ENCODE results near the gene AMDHD2.

DNA sequence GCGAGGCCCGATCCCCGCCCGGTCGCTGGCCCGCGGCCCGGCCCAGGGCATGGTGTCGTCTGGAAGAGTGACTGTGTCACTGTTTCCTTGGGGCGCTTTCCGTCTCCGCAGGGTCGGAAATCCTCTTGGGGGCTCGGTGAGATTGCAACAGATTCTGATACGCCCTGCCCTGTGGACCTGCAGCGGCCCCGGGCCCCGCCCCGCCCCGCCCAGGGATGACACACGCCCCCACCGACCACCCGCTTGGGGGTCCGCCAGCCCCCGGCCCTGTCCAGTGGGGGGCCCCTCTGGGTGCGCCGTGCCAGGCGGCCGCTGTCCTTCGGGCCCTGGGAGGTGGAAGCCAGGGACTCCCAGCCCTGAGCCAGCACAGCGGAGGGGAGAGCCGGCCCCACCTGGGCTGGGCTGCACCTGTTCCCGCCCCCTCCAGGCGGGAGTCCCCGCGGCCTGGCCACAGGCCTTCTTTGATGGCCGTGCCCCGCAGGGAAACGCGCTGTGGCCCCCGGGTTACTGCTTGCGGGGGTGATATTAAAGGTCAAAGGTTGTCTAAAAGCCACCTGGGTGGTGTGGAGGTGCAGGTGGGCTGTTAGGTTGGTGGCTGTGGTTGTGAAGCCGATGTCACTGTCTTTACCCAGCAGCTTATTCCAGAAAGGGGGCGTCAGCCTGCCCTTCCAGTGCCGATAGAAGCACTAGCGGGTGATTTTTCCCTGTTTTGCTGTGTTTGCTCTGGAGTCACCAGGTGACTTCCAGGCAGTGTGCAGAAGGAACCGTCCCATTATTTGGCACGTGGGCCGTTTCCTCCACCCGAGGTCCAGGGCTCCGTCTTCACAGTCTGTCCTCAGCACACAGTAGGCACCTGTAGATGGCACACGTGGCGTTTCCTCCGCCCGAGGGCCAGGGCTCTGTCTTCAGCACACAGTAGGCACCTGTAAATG lies 44.5 kb upstream of the AMDHD2 start:
- TF ChIP-seq, protein P1, sequence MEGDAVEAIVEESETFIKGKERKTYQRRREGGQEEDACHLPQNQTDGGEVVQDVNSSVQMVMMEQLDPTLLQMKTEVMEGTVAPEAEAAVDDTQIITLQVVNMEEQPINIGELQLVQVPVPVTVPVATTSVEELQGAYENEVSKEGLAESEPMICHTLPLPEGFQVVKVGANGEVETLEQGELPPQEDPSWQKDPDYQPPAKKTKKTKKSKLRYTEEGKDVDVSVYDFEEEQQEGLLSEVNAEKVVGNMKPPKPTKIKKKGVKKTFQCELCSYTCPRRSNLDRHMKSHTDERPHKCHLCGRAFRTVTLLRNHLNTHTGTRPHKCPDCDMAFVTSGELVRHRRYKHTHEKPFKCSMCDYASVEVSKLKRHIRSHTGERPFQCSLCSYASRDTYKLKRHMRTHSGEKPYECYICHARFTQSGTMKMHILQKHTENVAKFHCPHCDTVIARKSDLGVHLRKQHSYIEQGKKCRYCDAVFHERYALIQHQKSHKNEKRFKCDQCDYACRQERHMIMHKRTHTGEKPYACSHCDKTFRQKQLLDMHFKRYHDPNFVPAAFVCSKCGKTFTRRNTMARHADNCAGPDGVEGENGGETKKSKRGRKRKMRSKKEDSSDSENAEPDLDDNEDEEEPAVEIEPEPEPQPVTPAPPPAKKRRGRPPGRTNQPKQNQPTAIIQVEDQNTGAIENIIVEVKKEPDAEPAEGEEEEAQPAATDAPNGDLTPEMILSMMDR (conservative IDR thresholded peaks at IDR 0.05; ENCODE audit: low read length) = no peak
- no peak for TF ChIP-seq EZH2phosphoT487 (IDR thresholded peaks at IDR 0.05; ENCODE audit: borderline replicate concordance)
